Activated T-helper 1 cell treated with anti-CD3 and anti-CD28 coated beads, Interleukin-12 subunit alpha, Interleukin-12 subunit beta, Interleukin-2, Interleukin-4 antibody, amounts not matched to agents 30 ng/mL and 10 ng/mL and 1 ng/mL, durations not matched to agents 14 hours and 24 hours and 36 hours (primary cell): ENCODE results near the gene C15orf39. TPM values are rescaled to one million over a fixed set of nuclear protein-coding genes. Genes with fewer than 3 reads are reported as not detected.

Experiments
- DNase-seq: peaks from one replicate; pipeline ENCODE4 v3.0.0; 2021; ENCODE audit warnings: low spot score
- H3K27ac Mint-ChIP-seq: one replicate; pipeline ENCODE4 v1.8.0; 2021; ENCODE audit warnings: mild to moderate bottlenecking, mixed read lengths
- H3K27me3 Mint-ChIP-seq: one replicate; pipeline ENCODE4 v1.8.0; 2022; ENCODE audit warnings: mild to moderate bottlenecking, moderate library complexity, mixed read lengths; ENCODE audit not compliant: insufficient read depth
- H3K36me3 Mint-ChIP-seq: one replicate; pipeline ENCODE4 v1.8.0; 2021; ENCODE audit warnings: low read depth, mixed read lengths
- H3K4me1 Mint-ChIP-seq: one replicate; pipeline ENCODE4 v1.8.0; 2021; ENCODE audit warnings: low read depth, mixed read lengths
- H3K4me3 Mint-ChIP-seq: one replicate; pipeline ENCODE4 v1.8.0; 2021; ENCODE audit warnings: mild to moderate bottlenecking, moderate library complexity, mixed read lengths
- H3K9me3 Mint-ChIP-seq: one replicate; pipeline ENCODE4 v1.8.0; 2021; ENCODE audit warnings: mixed read lengths
- intact Hi-C: fragments of 100-400 bp; cut with micrococcal nuclease; formaldehyde crosslinking; loops from one replicate; pipeline ENCODE4 v1.15.1; 2024
- total RNA-seq: library from RNA; stranded (reverse); gene quantifications from 2 replicates; pipeline ENCODE4 v1.2.3, GENCODE V29; 2022

Gene C15orf39
- total RNA-seq, 1 donor from 2014 or later, result 46.1 TPM

GRCh38 chr15:75194397-75194796, 7.3 kb upstream of the C15orf39 start:
- no peaks in the 10 kb centered on the region for H3K36me3 Mint-ChIP-seq
- no peak for DNase-seq
- no peak overlapping the region for H3K27ac Mint-ChIP-seq
- H3K4me3 Mint-ChIP-seq, result no peak overlapping the region
- H3K9me3 Mint-ChIP-seq, result no peaks in the 10 kb centered on the region
- H3K27me3 Mint-ChIP-seq, result peaks cover 17% of the 10 kb centered on the region
- intact Hi-C loops, result no loop called here
- H3K4me1 Mint-ChIP-seq, result peaks cover 23% of the 10 kb centered on the region

DNA sequence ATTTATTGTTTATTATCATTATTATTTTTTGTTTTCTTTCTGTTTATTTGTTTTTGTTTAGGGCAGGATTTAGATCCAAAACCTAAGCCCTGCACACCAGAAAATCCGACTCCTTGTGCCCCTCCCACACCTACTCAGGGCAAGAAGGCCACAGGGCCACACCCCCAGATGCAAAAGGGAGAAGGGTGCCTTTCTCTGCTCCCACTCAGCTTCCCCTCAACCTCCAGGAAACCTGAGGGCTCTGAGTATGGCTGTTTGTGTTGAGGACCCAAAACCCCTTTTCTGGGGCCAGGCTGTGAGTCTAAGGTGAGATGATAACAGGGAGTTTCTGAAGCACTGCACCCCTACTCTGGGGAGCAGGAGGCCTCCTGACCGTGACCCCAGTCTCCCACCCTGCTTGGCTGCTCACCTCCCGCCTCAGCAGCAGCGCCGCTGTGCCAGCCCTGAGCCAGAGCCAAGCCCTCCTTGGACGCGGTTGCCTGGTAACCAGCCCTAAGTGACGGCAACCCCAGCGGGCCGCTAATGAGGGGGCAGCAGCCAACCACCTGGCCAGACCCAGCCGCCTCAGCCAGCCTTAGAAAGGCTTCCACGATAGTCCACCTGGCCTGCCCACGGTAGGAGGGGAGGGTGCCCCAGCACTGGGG, 6.4 kb upstream of the C15orf39 start:
- intact Hi-C loops, result no loop called here
- Mint-ChIP-seq H3K9me3 (no peaks in the 10 kb centered on the region), H3K36me3 (no peaks in the 10 kb centered on the region), H3K4me1 (peaks cover 31% of the 10 kb centered on the region), H3K27me3 (peaks cover 17% of the 10 kb centered on the region), H3K27ac (no peak overlapping the region), H3K4me3 (no peak overlapping the region)
- no peak for DNase-seq

GRCh38 chr15:75195766-75196241, 5.9 kb upstream of the C15orf39 start:
- intact Hi-C loops, result no loop called here
- DNase-seq, result no peak
- H3K9me3 Mint-ChIP-seq, result no peaks in the 10 kb centered on the region
- peaks cover 17% of the 10 kb centered on the region for H3K27me3 Mint-ChIP-seq
- H3K36me3 Mint-ChIP-seq, result no peaks in the 10 kb centered on the region
- no peak overlapping the region for H3K27ac Mint-ChIP-seq
- H3K4me1 Mint-ChIP-seq, result peaks cover 36% of the 10 kb centered on the region
- no peak overlapping the region for H3K4me3 Mint-ChIP-seq

DNA sequence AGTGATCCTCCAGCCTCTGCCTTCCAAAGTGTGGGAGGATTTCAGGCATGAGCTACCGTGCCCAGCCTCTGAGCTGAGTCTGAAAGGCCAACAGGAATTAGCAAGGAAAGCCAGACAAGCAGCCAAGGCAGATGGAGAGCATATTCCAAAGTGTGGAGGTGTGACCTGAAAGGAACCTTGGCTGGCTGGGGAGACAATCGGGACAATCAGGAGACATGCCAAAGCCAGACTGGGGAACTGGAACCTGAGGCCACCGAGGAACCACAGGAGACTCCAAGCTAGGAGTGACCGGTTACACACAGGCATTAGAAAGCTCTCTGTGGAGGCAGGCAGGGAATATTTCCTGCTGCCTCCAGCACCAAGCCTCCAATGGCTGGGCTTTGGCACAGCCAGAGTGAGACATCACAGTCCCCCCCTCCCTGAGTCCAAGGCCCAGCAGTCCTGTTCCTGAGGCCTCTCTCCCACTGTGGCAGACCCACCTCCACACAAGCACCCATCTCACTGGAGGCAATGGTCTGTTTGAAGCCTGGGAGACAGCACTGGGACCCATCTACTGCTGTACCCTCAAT, 4.5 kb upstream of the C15orf39 start:
- Mint-ChIP-seq H3K9me3 (no peaks in the 10 kb centered on the region), H3K27ac (no peak overlapping the region)

DNA sequence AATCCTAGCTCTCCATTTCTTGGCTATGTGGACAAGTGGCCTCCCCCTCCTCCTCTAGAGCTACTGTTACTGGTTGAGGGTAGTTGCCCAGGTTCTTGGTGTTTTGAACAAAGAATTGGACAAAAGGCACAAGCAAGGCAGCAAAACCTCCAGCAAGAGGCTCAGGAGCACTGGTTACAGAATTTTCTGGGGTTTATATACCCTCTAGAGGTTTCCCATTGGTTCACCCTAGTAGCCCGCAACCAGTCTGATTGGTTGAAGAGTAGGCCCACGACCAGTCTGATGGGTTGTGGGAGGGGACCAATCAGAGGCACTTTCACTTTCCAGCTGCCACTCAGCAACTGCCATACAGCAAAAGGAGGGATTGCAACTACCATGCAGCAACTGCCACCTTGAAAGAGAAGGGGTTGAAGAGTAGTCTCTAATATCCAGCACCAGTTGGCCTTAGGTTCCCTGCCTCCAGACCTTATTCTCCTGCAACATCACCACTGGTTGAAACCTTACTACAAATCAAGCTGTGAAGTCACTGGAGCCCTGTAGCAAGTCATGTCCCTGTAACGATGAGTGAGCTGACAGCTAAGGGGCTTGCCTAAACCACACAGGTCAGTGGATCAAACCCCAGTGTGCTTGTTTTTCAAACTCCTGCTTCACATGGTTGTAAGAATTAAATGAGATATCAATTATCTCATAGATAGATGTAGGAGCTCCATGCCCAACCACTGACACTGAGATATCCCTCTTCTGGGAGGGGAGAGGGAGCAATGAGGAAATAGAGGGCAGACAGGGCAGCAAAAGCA, 2.9 kb upstream of the C15orf39 start:
- intact Hi-C loops, result loop anchor here (2.0 kb wide), 1 partner anchor 46 kb away; no protein-coding TSS in a partner anchor

More for the DNA sequence above, 4.5 kb upstream of the C15orf39 start:
- H3K4me3 Mint-ChIP-seq, result no peak overlapping the region
- peaks cover 17% of the 10 kb centered on the region for H3K27me3 Mint-ChIP-seq
- H3K36me3 Mint-ChIP-seq, result no peaks in the 10 kb centered on the region
- DNase-seq, result no peak
- H3K4me1 Mint-ChIP-seq, result peaks cover 43% of the 10 kb centered on the region
- intact Hi-C loops, result no loop called here

DNA sequence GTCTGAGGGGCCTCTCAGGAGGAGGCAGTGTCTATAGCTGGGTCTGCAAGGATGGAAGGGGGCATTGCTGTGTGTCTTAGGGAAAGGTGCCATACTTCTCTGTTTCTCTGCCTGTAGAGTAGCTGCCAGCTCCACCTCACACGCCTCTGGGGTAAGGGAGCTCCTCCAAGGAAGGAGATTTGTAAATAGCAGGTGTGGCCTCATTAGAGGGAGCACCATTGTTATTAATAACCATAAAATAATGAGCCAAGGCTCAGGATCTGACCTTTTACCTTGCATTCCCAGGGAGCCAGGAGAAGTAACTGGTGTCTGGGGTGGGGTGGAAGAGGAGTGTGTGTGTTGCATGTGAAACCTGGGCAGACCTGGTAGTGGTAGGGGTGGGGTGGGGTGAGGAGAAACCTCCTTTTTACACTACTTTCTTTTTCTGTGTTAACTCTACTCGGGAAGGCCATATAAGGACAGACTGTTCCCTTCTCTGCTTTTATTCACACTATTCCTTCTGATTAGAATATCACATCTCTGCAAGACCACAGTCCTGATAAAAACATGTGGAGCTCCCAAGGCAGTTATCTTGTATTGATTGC, 2.2 kb upstream of the C15orf39 start:
- no peak for DNase-seq
- Mint-ChIP-seq H3K4me1 (peaks cover 57% of the 10 kb centered on the region), H3K27ac (peak overlapping the region; percentile 81), H3K9me3 (no peaks in the 10 kb centered on the region), H3K36me3 (no peaks in the 10 kb centered on the region), H3K4me3 (peak overlapping the region; percentile 91), H3K27me3 (peaks cover 9% of the 10 kb centered on the region)
- intact Hi-C loops, result loop anchor here (2.0 kb wide), 1 partner anchor 47 kb away; no protein-coding TSS in a partner anchor

More for the DNA sequence above, 2.9 kb upstream of the C15orf39 start:
- peaks cover 51% of the 10 kb centered on the region for H3K4me1 Mint-ChIP-seq
- DNase-seq, result peak; percentile 68
- peak overlapping the region; percentile 91 for H3K4me3 Mint-ChIP-seq
- H3K36me3 Mint-ChIP-seq, result no peaks in the 10 kb centered on the region
- H3K9me3 Mint-ChIP-seq, result no peaks in the 10 kb centered on the region
- H3K27ac Mint-ChIP-seq, result peak overlapping the region; percentile 81
- H3K27me3 Mint-ChIP-seq, result peaks cover 9% of the 10 kb centered on the region

GRCh38 chr15:75200391-75200764, 1.3 kb upstream of the C15orf39 start:
- intact Hi-C loops, result loop anchor here (2.0 to 5.0 kb wide), 4 partner anchors 22 to 437 kb away; partner anchors contain the start of gene SIN3A
- Mint-ChIP-seq H3K9me3 (no peaks in the 10 kb centered on the region), H3K36me3 (peaks cover 6% of the 10 kb centered on the region), H3K4me1 (peaks cover 62% of the 10 kb centered on the region), H3K27me3 (peaks cover 4% of the 10 kb centered on the region), H3K4me3 (peak overlapping the region; percentile 91), H3K27ac (peak overlapping the region; percentile 90)
- no peak for DNase-seq

- Mint-ChIP-seq H3K27me3 (peaks cover 4% of the 10 kb centered on the region), H3K36me3 (peaks cover 6% of the 10 kb centered on the region), H3K4me1 (peaks cover 62% of the 10 kb centered on the region), H3K27ac (peak overlapping the region; percentile 90), H3K9me3 (no peaks in the 10 kb centered on the region), H3K4me3 (peak overlapping the region; percentile 91)
- peak; percentile 22 for DNase-seq
- intact Hi-C loops, result loop anchor here (1.0 to 5.0 kb wide), 5 partner anchors 22 to 436 kb away; partner anchors contain the start of gene SIN3A
Measured at GRCh38 chr15:75200765-75201615, 692 bp upstream of the C15orf39 start.

DNA sequence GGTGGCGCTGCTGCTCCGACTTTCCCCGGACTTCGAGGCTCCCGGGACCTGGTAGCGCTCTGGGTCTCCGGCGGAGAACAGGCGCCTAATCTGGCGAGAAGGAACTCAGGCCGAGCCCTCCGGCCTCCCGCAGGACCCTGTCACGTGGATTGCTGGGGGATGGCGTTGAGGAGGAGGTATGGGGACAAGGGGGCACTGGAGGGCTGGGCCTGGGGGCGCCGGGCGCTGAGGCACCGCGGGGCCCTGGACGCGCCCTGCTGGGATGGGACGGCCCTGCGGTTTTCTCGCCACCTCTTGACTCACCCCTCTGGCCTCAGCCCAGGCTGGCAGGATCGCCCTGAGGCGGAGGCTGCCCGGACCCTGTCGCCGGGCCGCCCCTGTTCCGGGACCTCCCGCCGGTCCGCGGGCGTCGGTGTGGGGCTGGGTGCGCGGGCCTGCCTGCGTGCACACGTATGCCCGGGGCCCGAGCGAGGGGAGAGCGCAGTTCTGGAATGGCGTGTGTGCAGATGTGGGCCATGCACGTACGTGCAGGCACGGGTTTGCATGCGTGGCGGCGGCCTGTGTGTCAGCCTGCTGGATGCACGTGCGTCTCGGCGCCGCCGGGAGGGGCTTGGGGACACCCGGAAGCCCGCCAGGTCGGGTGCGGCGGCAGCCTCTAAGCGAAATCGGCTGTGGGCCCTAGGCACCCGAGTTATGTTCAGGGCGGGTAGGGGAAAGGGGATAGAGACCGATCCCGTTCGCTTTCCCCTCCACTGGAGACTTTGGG, 752 bp downstream of the C15orf39 start:
- H3K4me1 Mint-ChIP-seq, result peaks cover 59% of the 10 kb centered on the region
- H3K9me3 Mint-ChIP-seq, result no peaks in the 10 kb centered on the region
- no peaks in the 10 kb centered on the region for H3K27me3 Mint-ChIP-seq
- H3K4me3 Mint-ChIP-seq, result peak overlapping the region; percentile 92
- peaks cover 11% of the 10 kb centered on the region for H3K36me3 Mint-ChIP-seq
- peak overlapping the region; percentile 85 for H3K27ac Mint-ChIP-seq
- intact Hi-C loops, result loop anchor here (1.0 to 5.0 kb wide), 5 partner anchors 94 to 435 kb away; partner anchors contain the start of genes COX5A and SIN3A
- peak; percentile 76 for DNase-seq

DNA sequence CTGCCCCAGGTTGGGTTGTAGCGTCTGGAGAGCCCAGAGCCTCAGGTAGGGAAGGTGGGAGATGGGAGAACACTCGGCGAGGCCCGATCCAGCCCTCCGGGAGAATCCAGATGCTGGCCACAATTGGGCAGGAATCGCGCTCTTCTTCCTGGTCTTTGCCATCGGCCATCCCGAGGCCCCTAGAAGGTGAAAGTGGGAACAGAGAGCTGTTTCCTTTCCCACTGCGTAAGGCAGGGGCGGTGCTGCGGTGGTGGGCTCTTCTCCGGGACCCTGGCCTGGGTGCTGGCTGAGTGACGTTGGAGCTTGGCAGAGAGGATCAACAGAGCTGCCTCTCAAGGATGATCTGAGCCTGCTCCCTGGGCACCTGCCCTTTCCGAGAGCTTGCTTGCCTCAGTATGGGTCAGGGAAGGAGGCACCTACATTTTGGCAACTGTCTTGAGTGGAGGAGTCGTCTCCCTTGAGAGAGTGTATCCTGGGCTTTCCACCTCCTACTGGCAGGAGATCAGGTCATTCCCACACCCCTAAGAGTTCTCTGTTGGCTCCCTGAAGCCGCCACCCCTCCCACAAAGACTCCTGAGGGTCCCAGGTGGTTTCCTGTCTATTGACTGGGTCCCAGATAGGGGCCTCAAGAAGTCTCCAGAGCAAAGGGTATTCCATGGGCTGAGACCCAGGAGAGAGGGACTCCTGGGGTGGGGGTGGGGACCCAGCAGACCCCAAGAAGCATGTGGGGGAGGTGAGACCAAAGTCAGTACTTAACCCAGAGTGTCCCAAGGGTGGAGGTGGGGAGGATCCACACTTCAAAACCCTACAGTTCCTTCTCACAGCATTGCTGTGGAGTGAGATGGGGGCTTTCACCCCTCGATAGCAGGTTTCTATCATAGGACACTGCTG, 1.6 kb downstream of the C15orf39 start:
- peaks cover 56% of the 10 kb centered on the region for H3K4me1 Mint-ChIP-seq
- intact Hi-C loops, result loop anchor here (5.0 kb wide), 2 partner anchors 249 to 434 kb away; partner anchors contain the start of gene SIN3A
- no peaks in the 10 kb centered on the region for H3K27me3 Mint-ChIP-seq
- DNase-seq, result no peak
- H3K36me3 Mint-ChIP-seq, result peaks cover 15% of the 10 kb centered on the region
- peak overlapping the region; percentile 92 for H3K4me3 Mint-ChIP-seq
- H3K27ac Mint-ChIP-seq, result peak overlapping the region; percentile 81
- H3K9me3 Mint-ChIP-seq, result no peaks in the 10 kb centered on the region
